GM19455 (cell line): Measurements from ENCODE around the gene POLD1.
"Not testable (repeated sequence)": the region's sequence is repeated elsewhere in the genome, so short reads cannot be mapped to it uniquely, and the experiment has no call there.

Source experiments
- ATAC-seq: cut with Tn5 transposase; IDR thresholded peaks from one replicate; pipeline ENCODE4 v1.9.1; 2021; ENCODE audit not compliant: unreplicated experiment

POLD1 gene

DNA sequence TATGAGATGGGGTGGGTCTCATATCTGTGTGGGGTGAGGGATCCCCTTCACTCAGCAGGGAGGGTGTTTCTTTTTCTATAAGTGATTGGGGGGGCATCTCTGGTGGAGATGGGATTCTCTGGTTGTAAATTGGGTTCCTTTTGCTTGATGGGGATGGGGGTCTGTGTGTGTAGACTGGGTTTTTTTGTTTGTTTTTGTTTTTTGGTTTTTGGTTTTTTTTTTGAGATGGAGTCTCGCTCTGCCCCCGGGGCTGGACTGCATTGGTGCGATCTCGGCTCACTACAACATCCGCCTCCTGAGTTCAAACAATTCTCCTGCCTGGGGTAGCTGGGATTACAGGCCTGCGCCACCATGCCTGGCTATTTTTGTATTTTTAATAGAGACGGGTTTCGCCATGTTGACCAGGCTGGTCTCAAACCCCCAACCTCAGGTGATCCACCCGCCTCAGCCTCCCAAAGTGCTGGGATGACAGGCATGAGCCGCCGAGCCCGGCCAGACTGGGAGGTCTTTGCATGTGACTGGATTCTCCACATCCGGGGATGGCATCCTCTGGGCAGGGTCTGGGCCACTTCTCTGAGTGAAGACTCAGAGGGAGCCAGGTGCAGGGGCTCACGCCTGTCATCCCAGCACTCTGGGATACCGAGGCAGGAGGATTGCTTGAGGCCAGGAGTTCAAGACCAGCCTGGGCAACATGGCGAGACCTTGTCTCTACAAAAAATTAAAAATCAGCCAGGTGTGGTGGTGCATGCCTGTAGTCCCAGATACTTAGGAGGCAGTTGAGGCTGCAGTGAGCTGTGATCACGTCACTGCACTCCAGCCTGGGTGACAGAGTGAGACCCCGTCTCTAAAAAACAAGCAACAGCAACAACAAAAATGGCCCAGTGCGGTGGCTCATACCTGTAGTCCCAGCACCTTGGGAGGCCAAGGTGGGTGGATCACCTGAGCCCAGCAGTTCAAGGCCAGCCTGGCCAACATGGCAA is 49.3 kb downstream of the POLD1 start:
- ATAC-seq = no peak

DNA sequence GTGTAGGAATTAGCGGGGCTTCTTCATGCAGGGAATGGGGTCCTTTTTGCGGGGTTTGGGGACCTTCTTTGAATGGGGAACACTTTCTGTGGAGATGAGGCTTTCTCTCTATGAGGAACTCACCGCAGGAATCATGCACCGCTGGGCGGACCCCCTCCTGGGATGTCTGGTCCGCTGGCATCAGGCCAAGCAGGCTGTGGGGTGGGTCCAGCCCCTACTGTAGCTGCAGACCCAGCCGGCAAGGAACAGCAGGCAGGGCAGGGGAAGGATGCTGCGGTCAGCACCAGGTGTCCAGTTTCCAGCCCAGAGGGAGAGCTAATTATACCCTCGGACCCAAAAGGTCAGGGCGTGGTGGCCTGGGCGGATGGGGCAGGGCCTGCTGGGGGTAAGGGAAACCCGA is 50.4 kb downstream of the POLD1 start:
- no peak for ATAC-seq

GRCh38 chr19:50435221-50435620 is 51.1 kb downstream of the POLD1 start:
- no peak for ATAC-seq

GRCh38 chr19:50435627-50436026 is 51.5 kb downstream of the POLD1 start:
- ATAC-seq = no peak

DNA sequence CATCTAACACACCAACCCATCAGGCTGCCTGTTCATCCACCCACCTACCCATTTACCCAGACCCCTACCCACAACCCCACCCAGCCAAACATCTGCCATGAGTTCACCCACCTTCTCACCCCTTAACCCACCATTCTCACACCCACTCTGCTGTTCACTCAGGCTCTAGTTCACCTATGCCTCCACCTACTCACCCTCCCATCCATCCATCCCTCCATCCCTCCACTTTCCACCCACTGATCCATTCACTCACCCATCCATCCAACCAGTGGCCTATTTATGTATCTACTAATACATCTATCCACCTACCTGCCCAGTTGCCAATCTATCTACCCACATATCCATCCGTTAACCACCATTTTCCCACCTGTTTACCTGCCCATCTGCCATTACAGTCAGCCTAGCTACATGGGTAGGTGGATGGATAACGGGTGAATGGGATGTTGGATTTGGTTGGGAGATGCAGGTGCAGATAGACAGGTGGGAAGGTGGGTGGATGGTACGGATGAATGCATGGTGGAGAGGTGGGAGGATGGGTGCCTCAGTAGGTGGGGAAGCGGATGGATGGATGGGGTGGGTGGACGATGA is 53.8 kb downstream of the POLD1 start:
- ATAC-seq = no peak

- ATAC-seq = not testable (repeated sequence)
Measured at GRCh38 chr19:50439130-50439529, 55.0 kb downstream of the POLD1 start.

DNA sequence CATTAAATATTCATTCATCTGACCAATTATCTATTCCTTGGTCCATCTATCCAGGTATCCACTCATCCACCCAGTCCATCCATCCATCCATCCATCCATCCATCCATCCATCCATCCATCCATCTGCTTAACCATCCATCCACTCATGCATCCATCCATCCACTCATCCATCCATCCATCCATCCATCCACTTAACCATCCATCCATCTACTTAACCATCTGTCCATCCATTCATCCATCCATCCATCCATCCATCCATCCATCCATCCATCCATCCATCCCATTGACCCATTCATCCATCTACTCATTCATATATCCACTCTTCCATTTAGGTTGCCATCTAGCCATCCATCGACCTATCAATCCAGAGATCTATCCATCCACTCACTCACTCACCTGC is 59.9 kb downstream of the POLD1 start:
- no peak for ATAC-seq

DNA sequence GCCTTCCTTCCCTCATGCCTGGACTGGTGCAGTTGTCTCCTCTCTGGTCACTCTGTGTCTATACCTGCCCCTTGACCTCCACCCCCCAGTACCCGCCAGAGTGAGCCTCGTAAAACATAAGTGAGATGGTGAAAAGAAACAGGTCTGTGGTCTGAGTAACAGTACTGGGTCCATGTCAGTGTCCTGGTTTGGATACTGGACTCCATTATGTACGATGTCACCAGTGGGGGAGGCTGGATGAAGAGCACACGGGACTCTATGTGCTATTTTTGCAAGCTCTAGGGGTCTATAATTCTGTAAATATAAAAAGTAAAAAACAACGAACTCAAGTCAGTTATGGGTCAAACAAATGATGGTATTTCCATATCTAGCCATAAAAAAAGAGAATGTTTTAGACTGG is 62.9 kb downstream of the POLD1 start:
- no peak for ATAC-seq

DNA sequence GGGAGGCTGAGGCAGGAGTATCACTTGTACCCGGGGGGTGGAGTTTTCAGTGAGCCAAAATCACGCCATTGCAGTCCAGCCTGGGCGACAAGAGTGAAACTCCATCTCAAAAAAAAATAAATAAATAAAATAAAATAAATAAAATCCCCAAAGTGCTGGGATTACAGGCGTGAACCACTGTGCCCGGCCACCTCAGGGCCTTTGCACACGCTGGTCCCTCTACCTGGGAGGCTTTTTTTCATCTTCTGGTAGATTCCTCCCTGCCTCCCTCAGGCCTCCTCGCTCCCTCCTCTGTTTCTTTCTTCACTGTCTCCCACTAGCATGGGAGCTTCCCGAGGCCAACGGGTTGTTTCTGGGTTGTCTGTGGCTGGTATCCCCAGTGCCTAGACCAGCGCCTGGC is 63.6 kb downstream of the POLD1 start:
- no peak for ATAC-seq

DNA sequence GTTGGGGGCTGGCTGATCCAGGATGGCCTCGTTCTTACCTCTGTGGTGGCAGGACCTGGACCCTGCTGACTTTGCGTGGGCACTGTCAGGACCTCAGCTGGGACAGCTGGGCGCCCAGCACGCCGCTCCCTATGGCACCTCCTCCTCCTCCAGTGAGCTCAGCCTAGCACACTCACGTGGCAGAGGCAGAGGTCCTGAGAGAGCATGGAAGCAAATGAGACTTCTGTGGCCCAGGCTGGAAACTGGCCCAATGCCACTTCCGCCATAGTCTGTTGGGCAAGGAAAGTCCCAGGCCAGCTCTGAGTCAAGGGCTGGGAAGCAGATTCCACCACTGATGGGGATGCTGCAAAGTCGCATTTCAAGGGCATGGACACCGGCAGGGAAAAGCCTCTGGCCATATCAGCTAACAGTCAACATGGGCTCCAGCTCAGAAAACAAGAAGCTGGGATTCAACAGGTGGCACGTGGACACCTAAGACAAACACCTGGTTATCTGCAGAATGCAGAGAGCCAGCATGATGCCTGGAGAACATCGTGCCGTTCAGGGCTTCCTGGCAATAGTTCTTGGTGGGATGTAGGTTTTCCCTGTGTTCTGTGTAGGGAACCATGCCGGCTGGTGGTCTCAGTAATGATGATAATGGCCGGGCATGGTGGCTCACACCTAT is 65.2 kb downstream of the POLD1 start:
- ATAC-seq = no peak

DNA sequence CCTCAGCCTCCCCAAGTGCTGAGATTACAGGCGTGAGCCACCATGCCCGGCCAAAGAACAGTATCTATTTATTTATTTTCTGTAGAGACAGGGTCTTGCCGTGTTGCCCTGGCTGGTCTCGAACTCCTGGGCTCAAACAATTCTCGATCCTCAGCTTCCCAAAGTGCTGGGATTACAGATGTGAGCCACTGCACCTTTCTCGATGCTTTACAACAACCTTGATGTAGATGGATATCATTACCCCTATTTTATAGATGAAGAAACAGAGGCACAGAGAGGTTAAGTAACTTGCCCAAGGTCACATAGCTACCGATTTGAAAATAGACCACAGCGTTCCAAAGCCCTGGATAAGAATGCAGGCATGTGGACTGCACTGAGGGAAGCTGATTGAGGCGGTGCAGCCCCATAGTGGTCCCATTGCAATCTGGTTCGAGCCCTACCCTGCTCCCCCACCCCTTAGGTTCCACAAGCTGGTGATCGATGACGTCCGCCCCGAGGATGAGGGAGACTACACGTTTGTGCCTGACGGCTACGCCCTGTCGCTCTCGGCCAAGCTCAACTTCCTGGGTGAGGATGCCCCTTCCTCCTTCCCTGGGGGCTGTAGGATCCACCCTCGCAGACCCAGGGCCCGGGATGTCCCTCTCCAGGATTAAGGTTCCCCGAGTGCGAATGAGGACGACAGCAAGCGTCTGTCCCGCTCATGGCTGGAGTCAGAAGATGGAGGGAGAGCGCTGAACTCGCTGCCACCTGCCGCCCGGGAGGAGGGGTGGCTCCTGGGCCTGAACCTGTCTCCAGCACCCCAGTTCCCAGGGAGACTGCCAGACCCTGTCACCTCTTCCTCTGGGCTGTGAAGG is 66.4 kb downstream of the POLD1 start:
- ATAC-seq = no peak

DNA sequence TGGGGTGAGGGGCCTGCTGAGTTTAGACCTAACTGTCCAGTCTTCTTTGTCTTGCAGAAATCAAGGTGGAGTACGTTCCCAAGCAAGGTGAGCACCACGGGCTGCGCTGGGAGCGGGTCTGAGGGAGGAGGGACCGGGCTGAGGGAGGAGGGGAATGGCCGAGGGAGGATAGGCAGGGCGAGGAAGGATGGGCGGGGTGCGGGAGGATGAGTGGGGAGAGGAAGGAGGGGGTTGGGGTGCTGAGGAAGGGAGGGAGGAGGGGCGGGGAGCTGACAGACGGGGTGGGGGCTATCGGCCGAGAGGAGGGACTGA is 67.0 kb downstream of the POLD1 start:
- ATAC-seq = no peak

DNA sequence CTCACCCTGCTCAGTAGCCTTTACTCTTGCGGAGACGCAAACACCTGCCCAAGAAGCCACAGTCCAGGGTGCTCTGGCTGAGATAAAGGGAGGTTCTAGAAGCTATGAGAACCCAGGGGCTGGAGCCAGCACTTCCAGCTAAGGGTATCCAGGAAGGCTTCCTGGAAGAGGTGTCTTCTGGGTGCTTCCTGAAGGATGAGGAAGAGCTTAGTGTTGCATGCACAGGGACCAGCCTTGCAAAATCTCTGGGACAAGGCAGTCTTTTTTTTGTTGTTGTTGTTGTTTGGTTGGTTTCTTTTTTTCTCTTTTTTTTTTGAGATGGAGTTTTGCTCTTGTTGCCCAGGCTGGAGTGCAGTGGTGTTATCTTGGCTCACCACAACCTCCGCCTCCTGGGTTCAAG is 69.1 kb downstream of the POLD1 start:
- ATAC-seq = no peak

GRCh38 chr19:50455992-50456391 is 71.8 kb downstream of the POLD1 start:
- ATAC-seq = no peak

- no peak for ATAC-seq
Measured at GRCh38 chr19:50457300-50457699, 73.2 kb downstream of the POLD1 start.

DNA sequence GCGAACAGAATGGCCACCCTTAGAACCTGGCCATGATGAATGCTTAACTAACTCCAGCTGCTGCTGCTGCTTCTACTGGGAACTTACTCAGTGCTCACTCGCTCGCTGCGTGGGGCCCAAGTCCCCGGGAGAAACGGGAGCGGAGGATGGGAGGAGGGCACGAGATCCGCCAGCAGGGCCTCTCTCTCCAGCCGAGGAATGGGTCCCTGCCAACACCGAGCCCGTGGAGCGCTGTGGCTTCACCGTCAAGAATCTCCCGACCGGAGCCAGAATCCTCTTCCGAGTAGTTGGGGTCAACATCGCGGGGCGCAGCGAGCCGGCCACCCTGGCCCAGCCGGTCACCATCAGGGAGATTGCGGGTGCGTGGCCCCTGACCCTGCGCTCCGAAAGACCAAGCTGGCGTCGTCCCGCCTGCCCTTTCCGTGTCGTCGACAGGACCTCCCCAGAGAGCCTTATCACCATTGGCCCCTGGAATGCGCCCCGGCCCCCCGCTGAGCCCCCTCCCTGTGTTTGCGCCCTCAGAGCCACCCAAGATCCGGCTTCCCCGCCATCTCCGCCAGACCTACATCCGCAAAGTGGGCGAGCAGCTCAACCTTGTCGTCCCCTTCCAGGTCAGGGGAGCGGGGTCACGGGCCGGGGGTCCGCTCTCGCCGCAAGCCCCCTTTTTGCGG is 74.4 kb downstream of the POLD1 start:
- no peak for ATAC-seq

DNA sequence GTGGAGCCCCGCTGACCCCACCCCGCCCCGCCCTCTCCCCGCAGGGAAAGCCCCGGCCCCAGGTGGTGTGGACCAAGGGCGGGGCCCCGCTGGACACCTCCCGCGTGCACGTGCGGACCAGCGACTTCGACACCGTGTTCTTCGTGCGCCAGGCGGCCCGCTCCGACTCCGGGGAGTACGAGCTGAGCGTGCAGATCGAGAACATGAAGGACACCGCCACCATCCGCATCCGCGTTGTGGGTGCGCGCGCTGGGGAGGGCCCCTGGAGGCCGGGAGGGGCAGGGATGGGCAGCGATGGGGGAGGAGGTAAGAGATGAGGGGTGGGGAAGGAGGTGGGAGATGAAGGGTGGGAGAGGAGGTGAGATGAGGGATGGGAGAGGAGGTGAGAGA is 74.9 kb downstream of the POLD1 start:
- no peak for ATAC-seq

DNA sequence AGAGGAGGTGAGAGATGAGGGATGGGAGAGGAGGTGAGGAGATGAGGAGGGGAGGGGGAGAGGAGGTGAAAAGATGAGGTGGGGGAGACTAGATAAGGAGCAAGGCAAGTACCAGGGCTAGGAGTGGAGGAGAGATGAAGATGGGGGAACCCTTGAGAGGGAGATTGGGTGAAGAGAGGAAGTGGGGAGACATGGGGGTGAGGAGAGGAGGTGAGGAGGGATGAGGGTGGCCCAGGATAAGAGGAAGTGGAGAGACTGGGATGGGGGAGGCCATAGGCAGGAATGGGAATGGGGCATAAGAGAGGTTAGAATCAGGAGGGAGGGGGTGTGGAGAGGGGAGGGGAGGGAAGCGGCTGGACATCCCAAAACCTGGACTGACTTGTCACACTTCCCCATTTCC is 75.5 kb downstream of the POLD1 start:
- no peak for ATAC-seq

DNA sequence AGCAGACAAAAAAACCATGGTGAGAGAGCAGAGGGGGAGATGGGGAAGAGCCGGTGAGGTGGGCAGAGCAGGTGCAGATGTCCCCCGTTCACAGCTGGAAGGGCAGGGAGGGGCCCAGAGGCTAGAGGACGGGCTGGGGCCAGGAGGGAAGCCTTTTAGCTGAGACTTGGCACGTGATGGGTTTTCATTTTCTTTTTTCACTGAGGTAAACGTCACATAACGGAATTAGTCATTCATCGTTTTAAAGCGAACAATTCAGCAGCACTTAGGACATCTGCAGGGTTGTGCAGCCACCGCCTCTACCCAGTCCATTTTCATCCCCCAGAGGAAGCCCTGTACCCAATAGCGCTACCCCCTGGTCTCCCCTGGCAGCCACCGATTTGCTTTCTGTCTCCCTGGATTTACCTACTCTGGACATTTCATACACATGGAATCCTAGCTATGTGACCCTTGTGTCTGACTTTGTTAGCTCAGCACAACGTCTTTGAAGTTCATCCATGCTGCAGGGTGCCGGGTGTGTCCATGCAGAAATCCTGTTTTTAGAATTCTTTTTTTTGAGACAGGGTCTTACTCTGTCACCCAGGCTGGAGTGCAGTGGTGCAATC is 76.1 kb downstream of the POLD1 start:
- peak; percentile 70 for ATAC-seq
